ENCODE measurements around the gene KRTAP5-10.
"Not testable (repeated sequence)": the region's sequence is repeated elsewhere in the genome, so short reads cannot be mapped to it uniquely, and the experiment has no call there.

KRTAP5-10 gene

GRCh38 chr11:71539017-71539416 is 26.3 kb upstream of the KRTAP5-10 start:
- H3K9me2 ChIP-seq (replicated peaks; ENCODE audit: control insufficient read depth, low read length), result no peaks in the 10 kb centered on the region
- H3K27ac ChIP-seq (ENCODE audit: low read depth, low read length), result no peak overlapping the region
- H3K4me3 ChIP-seq (ENCODE audit: low read length), result no peak overlapping the region
- no peaks in the 10 kb centered on the region for H3F3A ChIP-seq (ENCODE audit: control insufficient read depth, insufficient read depth)
- H3K36me3 ChIP-seq (ENCODE audit: control insufficient read depth, low read length), result no peaks in the 10 kb centered on the region
- H3K79me2 ChIP-seq (ENCODE audit: control insufficient read depth, low read length), result no peaks in the 10 kb centered on the region
- peaks cover 3% of the 10 kb centered on the region for H3K9me3 ChIP-seq (ENCODE audit: control insufficient read depth, insufficient read depth, low read length)
- TF ChIP-seq CTCF (IDR thresholded peaks at IDR 0.05; ENCODE audit: low read depth, low read length, poor library complexity, severe bottlenecking), result no peak
- TF ChIP-seq EZH2phosphoT487 (IDR thresholded peaks at IDR 0.05; ENCODE audit: borderline replicate concordance, low read length), result no peak
- H3K27me3 ChIP-seq (ENCODE audit: control insufficient read depth, low read length), result peaks cover 19% of the 10 kb centered on the region
- no peak overlapping the region for H3K4me2 ChIP-seq (ENCODE audit: low read length)
- H4K20me1 ChIP-seq (ENCODE audit: control insufficient read depth, insufficient read depth, low read depth, low read length), result no peaks in the 10 kb centered on the region
- no peaks in the 10 kb centered on the region for H3K4me1 ChIP-seq (ENCODE audit: control insufficient read depth, low read length)

- not testable (repeated sequence) for H3K9me2 ChIP-seq (replicated peaks; ENCODE audit: control insufficient read depth, low read length); H4K20me1 ChIP-seq (ENCODE audit: control insufficient read depth, insufficient read depth, low read depth, low read length); H3K36me3 ChIP-seq (ENCODE audit: control insufficient read depth, low read length); H3K79me2 ChIP-seq (ENCODE audit: control insufficient read depth, low read length); H3K9me3 ChIP-seq (ENCODE audit: control insufficient read depth, insufficient read depth, low read length); H3K4me1 ChIP-seq (ENCODE audit: control insufficient read depth, low read length); H3K27ac ChIP-seq (ENCODE audit: low read depth, low read length); H3F3A ChIP-seq (ENCODE audit: control insufficient read depth, insufficient read depth); H3K4me2 ChIP-seq (ENCODE audit: low read length); H3K4me3 ChIP-seq (ENCODE audit: low read length)
- H3K27me3 ChIP-seq (ENCODE audit: control insufficient read depth, low read length), result peaks cover 19% of the 10 kb centered on the region
Observed at GRCh38 chr11:71539971-71540370, 25.4 kb upstream of the KRTAP5-10 start.

GRCh38 chr11:71540521-71541304 is 24.6 kb upstream of the KRTAP5-10 start:
- not testable (repeated sequence) for H3K9me2 ChIP-seq (replicated peaks; ENCODE audit: control insufficient read depth, low read length); H4K20me1 ChIP-seq (ENCODE audit: control insufficient read depth, insufficient read depth, low read depth, low read length); H3K4me1 ChIP-seq (ENCODE audit: control insufficient read depth, low read length); H3K27ac ChIP-seq (ENCODE audit: low read depth, low read length); H3K9me3 ChIP-seq (ENCODE audit: control insufficient read depth, insufficient read depth, low read length); H3K36me3 ChIP-seq (ENCODE audit: control insufficient read depth, low read length); H3K4me2 ChIP-seq (ENCODE audit: low read length); H3F3A ChIP-seq (ENCODE audit: control insufficient read depth, insufficient read depth); H3K4me3 ChIP-seq (ENCODE audit: low read length); H3K79me2 ChIP-seq (ENCODE audit: control insufficient read depth, low read length)
- peaks cover 19% of the 10 kb centered on the region for H3K27me3 ChIP-seq (ENCODE audit: control insufficient read depth, low read length)

- Histone ChIP-seq H3K27me3 (ENCODE audit: control insufficient read depth, low read length) (peaks cover 19% of the 10 kb centered on the region), H4K20me1 (ENCODE audit: control insufficient read depth, insufficient read depth, low read depth, low read length) (no peaks in the 10 kb centered on the region), H3K9me2 (replicated peaks; ENCODE audit: control insufficient read depth, low read length) (no peaks in the 10 kb centered on the region), H3K27ac (ENCODE audit: low read depth, low read length) (no peak overlapping the region), H3F3A (ENCODE audit: control insufficient read depth, insufficient read depth) (no peaks in the 10 kb centered on the region), H3K4me3 (ENCODE audit: low read length) (no peak overlapping the region), H3K36me3 (ENCODE audit: control insufficient read depth, low read length) (no peaks in the 10 kb centered on the region), H3K9me3 (ENCODE audit: control insufficient read depth, insufficient read depth, low read length) (peaks cover 3% of the 10 kb centered on the region), H3K4me1 (ENCODE audit: control insufficient read depth, low read length) (no peaks in the 10 kb centered on the region), H3K79me2 (ENCODE audit: control insufficient read depth, low read length) (no peaks in the 10 kb centered on the region), H3K4me2 (ENCODE audit: low read length) (no peak overlapping the region)
- TF ChIP-seq CTCF (IDR thresholded peaks at IDR 0.05; ENCODE audit: low read depth, low read length, poor library complexity, severe bottlenecking) (no peak), EZH2phosphoT487 (IDR thresholded peaks at IDR 0.05; ENCODE audit: borderline replicate concordance, low read length) (no peak)
Observed at GRCh38 chr11:71542382-71542781, 23.0 kb upstream of the KRTAP5-10 start.

Data from DOHH2 (cell line).